Caco-2 (cell line): ENCODE data around the gene PHF10. TPM values are rescaled to one million over a fixed set of nuclear protein-coding genes. Genes with fewer than 3 reads are reported as not detected.

Experiments used
- BruUV-seq: library from RNA; stranded (reverse); fragments of 400-500 nt; replicated peaks from 2 replicates; lab custom pipeline; 2021; lab: Mats Ljungman, UMichigan
- CTCF ChIA-PET: fragments of 300-600 bp; sonication (Branson Sonifier 250); formaldehyde crosslinking; loops from one replicate; lab custom pipeline; 2022; ENCODE audit warnings: antibody characterized with exemption; lab: Charles Lee
- POLR2A ChIA-PET: fragments of 300-600 bp; sonication (Branson Sonifier 250); formaldehyde crosslinking; loops from one replicate; lab custom pipeline; 2022; ENCODE audit warnings: antibody characterized with exemption; lab: Charles Lee
- DNase-seq, 2 experiments: peaks; one replicate each; pipeline versions ENCODE4 v3.0.0 to v3.0.0-alpha.2; 2020 to 2022
- H3K27me3 ChIP-seq: replicated peaks from 2 replicates; pipeline ENCODE4 v1.6.0; 2011; ENCODE audit warnings: low read length; ENCODE audit not compliant: control insufficient read depth, insufficient read depth
- H3K36me3 ChIP-seq: 2 replicates; pipeline ENCODE4 v1.5.1; 2011; ENCODE audit warnings: low read length; ENCODE audit not compliant: control insufficient read depth, insufficient read depth
- H3K4me1 ChIP-seq: fragments of 250-450 bp; sonication (Bioruptor Pico); 2 replicates; pipeline ENCODE4 v1.5.1; 2020; ENCODE audit warnings: mild to moderate bottlenecking
- H3K4me3 ChIP-seq: 2 replicates; pipeline ENCODE4 v1.5.1; 2011; ENCODE audit warnings: low read depth, mild to moderate bottlenecking, control low read depth, low read length
- H3K9me3 ChIP-seq: fragments of 250-450 bp; sonication (Bioruptor Pico); 2 replicates; pipeline ENCODE4 v1.5.1; 2020; ENCODE audit warnings: mild to moderate bottlenecking, moderate library complexity
- H3K27ac Mint-ChIP-seq: one replicate; pipeline ENCODE4 v1.8.0; 2022; ENCODE audit warnings: mixed read lengths; ENCODE audit not compliant: unreplicated experiment
- H3K27me3 Mint-ChIP-seq: one replicate; pipeline ENCODE4 v1.8.0; 2022; ENCODE audit warnings: mixed read lengths; ENCODE audit not compliant: insufficient read depth, unreplicated experiment
- H3K36me3 Mint-ChIP-seq: one replicate; pipeline ENCODE4 v1.8.0; 2022; ENCODE audit warnings: mild to moderate bottlenecking, mixed read lengths; ENCODE audit not compliant: insufficient read depth, unreplicated experiment
- H3K4me1 Mint-ChIP-seq: one replicate; pipeline ENCODE4 v1.8.0; 2022; ENCODE audit warnings: low read depth, mixed read lengths; ENCODE audit not compliant: unreplicated experiment
- H3K4me3 Mint-ChIP-seq: one replicate; pipeline ENCODE4 v1.8.0; 2022; ENCODE audit warnings: mild to moderate bottlenecking, moderate library complexity, mixed read lengths; ENCODE audit not compliant: unreplicated experiment
- H3K9me3 Mint-ChIP-seq: one replicate; pipeline ENCODE4 v1.8.0; 2022; ENCODE audit warnings: mixed read lengths; ENCODE audit not compliant: unreplicated experiment
- intact Hi-C: fragments of 100-400 bp; cut with micrococcal nuclease; formaldehyde crosslinking; loops from one replicate; pipeline ENCODE4 v1.10.0; 2022; ENCODE audit not compliant: unreplicated experiment
- total RNA-seq: library from RNA; stranded (reverse); gene quantifications from 2 replicates; pipeline ENCODE4 v1.2.3, GENCODE V29; 2022
- TF ChIP-seq, protein P1 (sequence below), 2 experiments: fragments of 200-600 bp in 1 of 2; IDR thresholded peaks; 1 replicate in 1 of 2; 2 replicates in 1 of 2; pipeline versions ENCODE4 v1.5.1 to v1.8.0; 2011 to 2022; ENCODE audit warnings: antibody characterized with exemption in 1 of 2, control low read depth in 1 of 2, inconsistent platforms in 1 of 2, low read depth in 1 of 2, low read length in 1 of 2, mild to moderate bottlenecking in 1 of 2, moderate library complexity in 1 of 2; ENCODE audit not compliant: insufficient read depth in 1 of 2, severe bottlenecking in 1 of 2, unreplicated experiment in 1 of 2

Gene PHF10
- total RNA-seq, 1 experiment from 2014 or later = 75.7 TPM

GRCh38 chr6:169745405-169745804 is 21.1 kb upstream of the PHF10 start:
- Mint-ChIP-seq H3K4me3 (no peak overlapping the region), H3K9me3 (peaks cover 8% of the 10 kb centered on the region), H3K27ac (no peak overlapping the region), H3K4me1 (no peaks in the 10 kb centered on the region), H3K27me3 (no peaks in the 10 kb centered on the region), H3K36me3 (no peaks in the 10 kb centered on the region)
- intact Hi-C loops = no loop called here
- POLR2A ChIA-PET = no interaction called here
- BruUV-seq = no TSS peak
- TF ChIP-seq, protein P1, sequence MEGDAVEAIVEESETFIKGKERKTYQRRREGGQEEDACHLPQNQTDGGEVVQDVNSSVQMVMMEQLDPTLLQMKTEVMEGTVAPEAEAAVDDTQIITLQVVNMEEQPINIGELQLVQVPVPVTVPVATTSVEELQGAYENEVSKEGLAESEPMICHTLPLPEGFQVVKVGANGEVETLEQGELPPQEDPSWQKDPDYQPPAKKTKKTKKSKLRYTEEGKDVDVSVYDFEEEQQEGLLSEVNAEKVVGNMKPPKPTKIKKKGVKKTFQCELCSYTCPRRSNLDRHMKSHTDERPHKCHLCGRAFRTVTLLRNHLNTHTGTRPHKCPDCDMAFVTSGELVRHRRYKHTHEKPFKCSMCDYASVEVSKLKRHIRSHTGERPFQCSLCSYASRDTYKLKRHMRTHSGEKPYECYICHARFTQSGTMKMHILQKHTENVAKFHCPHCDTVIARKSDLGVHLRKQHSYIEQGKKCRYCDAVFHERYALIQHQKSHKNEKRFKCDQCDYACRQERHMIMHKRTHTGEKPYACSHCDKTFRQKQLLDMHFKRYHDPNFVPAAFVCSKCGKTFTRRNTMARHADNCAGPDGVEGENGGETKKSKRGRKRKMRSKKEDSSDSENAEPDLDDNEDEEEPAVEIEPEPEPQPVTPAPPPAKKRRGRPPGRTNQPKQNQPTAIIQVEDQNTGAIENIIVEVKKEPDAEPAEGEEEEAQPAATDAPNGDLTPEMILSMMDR (IDR thresholded peaks at IDR 0.05; ENCODE audit: insufficient read depth in 1 of 2, low read depth in 1 of 2, low read length in 1 of 2, severe bottlenecking in 1 of 2, unreplicated experiment in 1 of 2) = no peak
- DNase-seq = no peak
- 0 out of 2 replicates have a peak, but pooled peaks cover 3% of the 10 kb centered on the region for H3K4me1 ChIP-seq
- no peaks in the 10 kb centered on the region for H3K36me3 ChIP-seq
- CTCF ChIA-PET = no interaction called here
- no peak overlapping the region for H3K4me3 ChIP-seq
- 0 out of 2 replicates have a peak, but pooled peaks cover 6% of the 10 kb centered on the region for H3K9me3 ChIP-seq
- no peaks in the 10 kb centered on the region for H3K27me3 ChIP-seq

GRCh38 chr6:169741344-169741743 is 17.0 kb upstream of the PHF10 start:
- Mint-ChIP-seq H3K36me3 (no peaks in the 10 kb centered on the region), H3K4me1 (no peaks in the 10 kb centered on the region), H3K9me3 (peaks cover 5% of the 10 kb centered on the region), H3K4me3 (no peak overlapping the region), H3K27ac (no peak overlapping the region), H3K27me3 (no peaks in the 10 kb centered on the region)
- intact Hi-C loops = no loop called here
- Histone ChIP-seq H3K9me3 (0 out of 2 replicates have a peak, but pooled peaks cover 6% of the 10 kb centered on the region), H3K36me3 (no peaks in the 10 kb centered on the region), H3K4me3 (no peak overlapping the region), H3K27me3 (no peaks in the 10 kb centered on the region), H3K4me1 (no peaks in the 10 kb centered on the region)
- ChIA-PET POLR2A (no interaction called here), CTCF (no interaction called here)
- no TSS peak for BruUV-seq
- no peak for DNase-seq
- TF ChIP-seq, protein P1 (IDR thresholded peaks at IDR 0.05; ENCODE audit: insufficient read depth in 1 of 2, low read depth in 1 of 2, low read length in 1 of 2, severe bottlenecking in 1 of 2, unreplicated experiment in 1 of 2) = no peak

- no TSS peak for BruUV-seq
- no peak for DNase-seq
- peaks cover 4% of the 10 kb centered on the region for H3K27me3 Mint-ChIP-seq
- H3K9me3 ChIP-seq = no peaks in the 10 kb centered on the region
- H3K4me1 ChIP-seq = no peaks in the 10 kb centered on the region
- CTCF ChIA-PET = no interaction called here
- intact Hi-C loops = no loop called here
- POLR2A ChIA-PET = no interaction called here
- no peaks in the 10 kb centered on the region for H3K9me3 Mint-ChIP-seq
- TF ChIP-seq, protein P1 (IDR thresholded peaks at IDR 0.05; ENCODE audit: insufficient read depth in 1 of 2, low read depth in 1 of 2, low read length in 1 of 2, severe bottlenecking in 1 of 2, unreplicated experiment in 1 of 2) = no peak
- H3K36me3 Mint-ChIP-seq = no peaks in the 10 kb centered on the region
- no peak overlapping the region for H3K27ac Mint-ChIP-seq
- no peak overlapping the region for H3K4me3 ChIP-seq
- no peaks in the 10 kb centered on the region for H3K36me3 ChIP-seq
- no peaks in the 10 kb centered on the region for H3K4me1 Mint-ChIP-seq
- H3K27me3 ChIP-seq = no peaks in the 10 kb centered on the region
- H3K4me3 Mint-ChIP-seq = no peak overlapping the region
Observed at GRCh38 chr6:169738976-169739529, 14.8 kb upstream of the PHF10 start.
